Neural progenitor cell (in vitro differentiated cells): ENCODE data around the gene C15orf39. TPM values are rescaled to one million over a fixed set of nuclear protein-coding genes. Genes with fewer than 3 reads are reported as not detected.

Source experiments
- DNase-seq: peaks from one replicate; pipeline ENCODE4 v3.0.0-alpha.2; 2016; ENCODE audit warnings: low spot score
- H2AFZ ChIP-seq: fragments of 200-600 bp; sonication (generic); replicated peaks from 2 replicates; pipeline ENCODE4 v1.6.1; 2016; ENCODE audit warnings: antibody characterized with exemption
- H3F3A ChIP-seq: fragments of 200-600 bp; sonication (generic); 2 replicates; pipeline ENCODE4 v1.6.1; 2016; ENCODE audit warnings: antibody characterized with exemption, low read depth
- H3K27ac ChIP-seq: fragments of 200-600 bp; sonication (generic); 2 replicates; pipeline ENCODE4 v1.5.1; 2016; ENCODE audit warnings: mild to moderate bottlenecking
- H3K27me3 ChIP-seq: fragments of 200-600 bp; sonication (generic); 2 replicates; pipeline ENCODE4 v1.6.1; 2016; ENCODE audit warnings: mild to moderate bottlenecking, moderate library complexity
- H3K36me3 ChIP-seq: fragments of 200-600 bp; sonication (generic); 2 replicates; pipeline ENCODE4 v1.5.1; 2016
- H3K4me1 ChIP-seq: fragments of 200-600 bp; sonication (generic); 2 replicates; pipeline ENCODE4 v1.6.1; 2016; ENCODE audit warnings: mixed run types
- H3K4me2 ChIP-seq: fragments of 200-600 bp; sonication (generic); 2 replicates; pipeline ENCODE4 v1.6.1; 2016
- H3K4me3 ChIP-seq: fragments of 200-600 bp; sonication (generic); 2 replicates; pipeline ENCODE4 v1.5.1; 2016
- H3K79me2 ChIP-seq: fragments of 200-600 bp; sonication (generic); 2 replicates; pipeline ENCODE4 v1.6.1; 2016; ENCODE audit warnings: low read depth
- H3K9ac ChIP-seq: fragments of 200-600 bp; sonication (generic); 2 replicates; pipeline ENCODE4 v1.6.1; 2016
- H3K9me3 ChIP-seq: fragments of 200-600 bp; sonication (generic); 2 replicates; pipeline ENCODE4 v1.5.1; 2016; ENCODE audit warnings: low read depth
- H4K20me1 ChIP-seq: fragments of 200-600 bp; sonication (generic); 2 replicates; pipeline ENCODE4 v1.6.1; 2016; ENCODE audit warnings: low read depth
- H3K27ac Mint-ChIP-seq: 3 replicates; pipeline ENCODE4 v1.8.0; 2021; ENCODE audit warnings: mixed read lengths
- H3K27me3 Mint-ChIP-seq: 2 replicates; pipeline ENCODE4 v1.8.0; 2022; ENCODE audit warnings: low read depth, mild to moderate bottlenecking, inconsistent platforms, moderate library complexity, mixed read lengths; ENCODE audit not compliant: insufficient read depth
- H3K36me3 Mint-ChIP-seq: 3 replicates; pipeline ENCODE4 v1.8.0; 2021; ENCODE audit warnings: mixed read lengths
- H3K4me1 Mint-ChIP-seq: 3 replicates; pipeline ENCODE4 v1.8.0; 2021; ENCODE audit warnings: mixed read lengths
- H3K4me3 Mint-ChIP-seq: 3 replicates; pipeline ENCODE4 v1.8.0; 2021; ENCODE audit warnings: mild to moderate bottlenecking, moderate library complexity, mixed read lengths
- H3K9me3 Mint-ChIP-seq: 3 replicates; pipeline ENCODE4 v1.8.0; 2020; ENCODE audit warnings: mixed read lengths
- CTCF ChIP-seq: fragments of 200-600 bp; sonication (generic); IDR thresholded peaks from 2 replicates; pipeline ENCODE4 v1.5.1; 2017; ENCODE audit warnings: antibody characterized with exemption, mild to moderate bottlenecking
- EZH2 ChIP-seq: fragments of 200-600 bp; sonication (generic); IDR thresholded peaks from 2 replicates; pipeline ENCODE4 v1.6.1; 2017; ENCODE audit warnings: antibody characterized with exemption, mild to moderate bottlenecking, moderate library complexity
- EZH2phosphoT487 ChIP-seq: fragments of 200-600 bp; sonication (generic); IDR thresholded peaks from 2 replicates; pipeline ENCODE4 v1.6.1; 2017; ENCODE audit warnings: antibody characterized with exemption
- total RNA-seq: library from RNA; depleted of rRNA; stranded (reverse); fragments of >200 nt; gene quantifications from 2 replicates; pipeline ENCODE4 v1.2.3, GENCODE V29; 2015; ENCODE audit warnings: low replicate concordance

Gene C15orf39
- total RNA-seq, 1 donor from 2014 or later: 1.2 TPM

DNA sequence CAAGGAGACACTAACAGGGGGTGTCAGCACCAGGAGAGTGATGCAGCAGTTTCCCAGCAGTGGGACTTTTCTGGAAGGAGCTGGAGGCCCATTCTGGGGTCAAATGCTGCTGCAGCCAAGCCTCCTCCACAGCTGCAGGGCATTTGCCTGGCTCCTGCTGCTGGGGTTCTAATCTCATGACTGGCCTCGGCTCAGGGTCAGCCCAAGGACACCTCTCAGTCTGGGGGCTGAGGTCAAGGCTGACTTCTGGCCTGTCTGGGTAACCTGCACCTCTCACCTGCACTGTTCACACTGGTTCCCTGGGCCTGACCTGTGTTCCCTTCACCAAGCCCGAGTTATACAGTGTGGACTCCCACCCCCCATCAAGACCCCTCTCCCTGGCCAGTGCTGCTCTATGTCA lies 10.4 kb upstream of the C15orf39 start:
- H3K27ac Mint-ChIP-seq: no peak overlapping the region
- Histone ChIP-seq H3K36me3 (no peaks in the 10 kb centered on the region), H3K4me2 (no peak overlapping the region), H3K4me3 (no peak overlapping the region), H3K9ac (no peak overlapping the region), H3K9me3 (no peaks in the 10 kb centered on the region), H3K27me3 (no peaks in the 10 kb centered on the region), H3K4me1 (peaks cover 16% of the 10 kb centered on the region), H3K79me2 (no peaks in the 10 kb centered on the region), H4K20me1 (no peaks in the 10 kb centered on the region), H3F3A (no peaks in the 10 kb centered on the region), H2AFZ (no peak overlapping the region), H3K27ac (no peak overlapping the region)
- H3K9me3 Mint-ChIP-seq: no peaks in the 10 kb centered on the region
- H3K4me1 Mint-ChIP-seq: peaks cover 25% of the 10 kb centered on the region
- H3K4me3 Mint-ChIP-seq: no peak overlapping the region
- TF ChIP-seq CTCF: no peak
- no peak for TF ChIP-seq EZH2phosphoT487
- TF ChIP-seq EZH2: no peak
- H3K36me3 Mint-ChIP-seq: no peaks in the 10 kb centered on the region
- no peak for DNase-seq
- H3K27me3 Mint-ChIP-seq: peaks cover 14% of the 10 kb centered on the region

GRCh38 chr15:75192307-75192706 lies 9.4 kb upstream of the C15orf39 start:
- no peak overlapping the region for H3K27ac ChIP-seq
- no peak overlapping the region for H3K4me3 ChIP-seq
- Mint-ChIP-seq H3K4me1 (peaks cover 25% of the 10 kb centered on the region), H3K27ac (peak overlapping the region; percentile 19), H3K4me3 (peak overlapping the region; percentile 10), H3K9me3 (no peaks in the 10 kb centered on the region), H3K36me3 (no peaks in the 10 kb centered on the region), H3K27me3 (peaks cover 18% of the 10 kb centered on the region)
- H3K36me3 ChIP-seq: no peaks in the 10 kb centered on the region
- no peak for TF ChIP-seq EZH2
- no peak for TF ChIP-seq EZH2phosphoT487
- TF ChIP-seq CTCF: no peak
- H3K27me3 ChIP-seq: no peaks in the 10 kb centered on the region
- H2AFZ ChIP-seq: no peak overlapping the region
- no peaks in the 10 kb centered on the region for H3K79me2 ChIP-seq
- DNase-seq: no peak
- no peaks in the 10 kb centered on the region for H4K20me1 ChIP-seq
- H3K9me3 ChIP-seq: no peaks in the 10 kb centered on the region
- no peak overlapping the region for H3K9ac ChIP-seq
- peaks cover 16% of the 10 kb centered on the region for H3K4me1 ChIP-seq
- H3F3A ChIP-seq: no peaks in the 10 kb centered on the region
- H3K4me2 ChIP-seq: no peak overlapping the region

DNA sequence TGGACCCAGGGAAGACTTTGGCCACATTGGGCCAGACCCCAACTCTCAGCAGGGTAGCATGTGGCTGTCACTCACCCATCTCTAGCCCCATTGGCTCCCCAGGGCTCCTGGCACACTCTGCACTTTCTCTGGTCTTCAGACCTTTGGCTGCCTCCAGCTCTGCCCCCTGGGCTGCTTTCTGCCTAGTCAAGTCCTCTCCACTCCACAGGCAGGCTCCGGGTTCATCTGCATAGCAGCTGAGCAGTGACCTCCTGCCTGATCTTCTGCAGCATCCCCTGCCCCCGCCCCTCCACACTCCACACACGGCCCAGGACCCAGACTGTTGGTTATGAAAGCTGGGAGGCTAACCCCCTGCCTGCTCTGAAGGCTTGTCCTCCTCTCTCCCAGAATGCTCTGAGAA lies 8.4 kb upstream of the C15orf39 start:
- DNase-seq: no peak
- TF ChIP-seq CTCF (no peak), EZH2 (no peak), EZH2phosphoT487 (no peak)
- peaks cover 26% of the 10 kb centered on the region for H3K4me1 Mint-ChIP-seq
- Histone ChIP-seq H3K36me3 (no peaks in the 10 kb centered on the region), H3K27me3 (no peaks in the 10 kb centered on the region), H3K9ac (no peak overlapping the region), H4K20me1 (no peaks in the 10 kb centered on the region), H3K4me3 (no peak overlapping the region), H3K4me1 (peaks cover 16% of the 10 kb centered on the region), H3K79me2 (no peaks in the 10 kb centered on the region), H3K4me2 (no peak overlapping the region), H2AFZ (no peak overlapping the region), H3K27ac (no peak overlapping the region), H3F3A (no peaks in the 10 kb centered on the region), H3K9me3 (no peaks in the 10 kb centered on the region)
- no peak overlapping the region for H3K4me3 Mint-ChIP-seq
- no peak overlapping the region for H3K27ac Mint-ChIP-seq
- peaks cover 20% of the 10 kb centered on the region for H3K27me3 Mint-ChIP-seq
- no peaks in the 10 kb centered on the region for H3K9me3 Mint-ChIP-seq
- no peaks in the 10 kb centered on the region for H3K36me3 Mint-ChIP-seq

DNA sequence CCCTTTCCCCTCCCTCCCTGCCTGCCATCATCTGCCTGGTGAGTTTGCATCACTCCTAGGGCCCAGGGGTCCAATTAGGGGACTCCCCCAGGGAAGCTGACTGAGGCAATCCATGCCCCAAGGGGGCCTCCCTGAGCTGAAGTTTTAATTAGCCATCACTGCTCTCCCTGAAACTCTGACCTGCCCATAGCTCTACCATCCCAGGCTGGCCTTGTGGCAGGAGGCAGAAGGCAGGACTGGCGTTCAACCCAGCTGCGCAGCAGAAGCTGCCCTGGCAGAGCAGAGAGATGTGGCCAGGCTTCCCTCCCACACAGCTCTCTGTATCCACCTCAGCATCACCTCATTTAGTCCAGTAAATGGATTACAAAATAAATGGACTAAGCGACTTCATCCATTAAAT lies 7.7 kb upstream of the C15orf39 start:
- Histone ChIP-seq H3K4me3 (no peak overlapping the region), H3K4me2 (no peak overlapping the region), H3K4me1 (peaks cover 16% of the 10 kb centered on the region), H3K9me3 (no peaks in the 10 kb centered on the region), H3K79me2 (no peaks in the 10 kb centered on the region), H4K20me1 (no peaks in the 10 kb centered on the region), H3K27ac (no peak overlapping the region), H3F3A (no peaks in the 10 kb centered on the region), H2AFZ (no peak overlapping the region), H3K27me3 (no peaks in the 10 kb centered on the region), H3K36me3 (no peaks in the 10 kb centered on the region), H3K9ac (no peak overlapping the region)
- no peak overlapping the region for H3K27ac Mint-ChIP-seq
- H3K4me1 Mint-ChIP-seq: peaks cover 33% of the 10 kb centered on the region
- H3K27me3 Mint-ChIP-seq: peaks cover 26% of the 10 kb centered on the region
- H3K4me3 Mint-ChIP-seq: no peak overlapping the region
- no peaks in the 10 kb centered on the region for H3K9me3 Mint-ChIP-seq
- no peaks in the 10 kb centered on the region for H3K36me3 Mint-ChIP-seq
- no peak for TF ChIP-seq EZH2
- no peak for TF ChIP-seq CTCF
- no peak for TF ChIP-seq EZH2phosphoT487
- no peak for DNase-seq
